Type B pancreatic cell (in vitro differentiated cells): ENCODE results near the gene APP. TPM values are rescaled to one million over a fixed set of nuclear protein-coding genes. Genes with fewer than 3 reads are reported as not detected.
A peak's percentile ranks its signal among the peaks of the same experiment; 100 is the strongest.

ENCODE experiments used
- DNase-seq: peaks from one replicate; pipeline ENCODE4 v3.0.0; 2021; ENCODE audit warnings: mixed read lengths; ENCODE audit not compliant: unreplicated experiment; ENCODE audit errors: extremely low spot score
- H3K27ac Mint-ChIP-seq: 2 replicates; pipeline ENCODE4 v1.8.0; 2021; ENCODE audit warnings: mild to moderate bottlenecking, mixed read lengths
- H3K27me3 Mint-ChIP-seq: 2 replicates; pipeline ENCODE4 v1.8.0; 2021; ENCODE audit warnings: mixed read lengths
- H3K36me3 Mint-ChIP-seq: 2 replicates; pipeline ENCODE4 v1.8.0; 2021; ENCODE audit warnings: mixed read lengths
- H3K4me1 Mint-ChIP-seq: one replicate; pipeline ENCODE4 v1.8.0; 2021; ENCODE audit warnings: mixed read lengths; ENCODE audit not compliant: unreplicated experiment
- H3K4me3 Mint-ChIP-seq: 2 replicates; pipeline ENCODE4 v1.8.0; 2021; ENCODE audit warnings: mild to moderate bottlenecking, mixed read lengths
- H3K9me3 Mint-ChIP-seq: 2 replicates; pipeline ENCODE4 v1.8.0; 2021; ENCODE audit warnings: mixed read lengths
- CTCF ChIP-seq: fragments of 200-600 bp; sonication (generic); conservative IDR thresholded peaks from 2 replicates; pipeline ENCODE4 v1.5.0; 2021; ENCODE audit warnings: antibody characterized with exemption, mild to moderate bottlenecking
- long read RNA-seq: library from polyadenylated mRNA; unstranded; transcript quantifications from one replicate; pipeline ENCODE4 v2.0.0, GENCODE V29; 2020
- total RNA-seq: library from RNA; stranded (reverse); gene quantifications from 2 replicates; pipeline ENCODE4 v1.2.1, GENCODE V29; 2021; ENCODE audit warnings: low replicate concordance

APP gene
- 329 and 415 TPM in 2 replicates for total RNA-seq
- long read RNA-seq, partial matches to known transcripts: 9 of 19 reads
- long read RNA-seq, other reads (novel, unspliced or antisense): 5 of 19 reads

GRCh38 chr21:26170471-26171257 is at the start of gene APP:
Gene APP (minus strand): TSS chr21:26170770. CDS start chr21:26170620, 150 bp downstream.
- Mint-ChIP-seq H3K4me1 (peaks cover 26% of the 10 kb centered on the region), H3K36me3 (no peaks in the 10 kb centered on the region), H3K27ac (peak within 1 kb of the TSS; percentile 82), H3K27me3 (peaks cover 8% of the 10 kb centered on the region), H3K9me3 (no peaks in the 10 kb centered on the region), H3K4me3 (peak within 1 kb of the TSS; percentile 98)
- peak; percentile 99 for TF ChIP-seq CTCF
- DNase-seq: peak; percentile 93

- no peaks in the 10 kb centered on the region for H3K4me1 Mint-ChIP-seq
- H3K27me3 Mint-ChIP-seq: no peaks in the 10 kb centered on the region
- no peak overlapping the region for H3K4me3 Mint-ChIP-seq
- no peaks in the 10 kb centered on the region for H3K36me3 Mint-ChIP-seq
- TF ChIP-seq CTCF: no peak
- H3K27ac Mint-ChIP-seq: no peak overlapping the region
- H3K9me3 Mint-ChIP-seq: peaks cover 2% of the 10 kb centered on the region
- DNase-seq: no peak
Measured at GRCh38 chr21:26212220-26212619, 41.6 kb upstream of the APP start.

- Mint-ChIP-seq H3K27me3 (no peaks in the 10 kb centered on the region), H3K27ac (no peak overlapping the region), H3K4me3 (no peak overlapping the region), H3K36me3 (no peaks in the 10 kb centered on the region), H3K9me3 (no peaks in the 10 kb centered on the region), H3K4me1 (no peaks in the 10 kb centered on the region)
- no peak for TF ChIP-seq CTCF
- DNase-seq: no peak
Measured at GRCh38 chr21:26210614-26211013, 40.0 kb upstream of the APP start.

GRCh38 chr21:26207021-26207420 is 36.5 kb upstream of the APP start:
- no peak for TF ChIP-seq CTCF
- Mint-ChIP-seq H3K4me1 (no peaks in the 10 kb centered on the region), H3K4me3 (no peak overlapping the region), H3K36me3 (no peaks in the 10 kb centered on the region), H3K9me3 (no peaks in the 10 kb centered on the region), H3K27ac (no peak overlapping the region), H3K27me3 (no peaks in the 10 kb centered on the region)
- DNase-seq: no peak

GRCh38 chr21:26199456-26199855 is 28.9 kb upstream of the APP start:
- TF ChIP-seq CTCF: no peak
- Mint-ChIP-seq H3K4me3 (no peak overlapping the region), H3K27me3 (no peaks in the 10 kb centered on the region), H3K9me3 (no peaks in the 10 kb centered on the region), H3K36me3 (no peaks in the 10 kb centered on the region), H3K4me1 (peaks cover 6% of the 10 kb centered on the region), H3K27ac (no peak overlapping the region)
- DNase-seq: no peak
